ENCODE data around the gene FGF12.

The FGF12 gene

GRCh38 chr3:192212335-192212734 is 515.0 kb downstream of the FGF12 start:
- H3K18ac ChIP-seq (ENCODE audit: low read depth in 1 of 2, low read length in 2 of 2) = no peak overlapping the region
- H3K9ac ChIP-seq (ENCODE audit: low read length) = no peak overlapping the region
- no peak overlapping the region for H2AK5ac ChIP-seq (ENCODE audit: low read length, severe bottlenecking)
- H2BK5ac ChIP-seq (ENCODE audit: low read depth, low read length, poor library complexity, severe bottlenecking) = no peak overlapping the region
- H3K4me1 ChIP-seq (ENCODE audit: control insufficient read depth, insufficient read depth, low read depth, low read length) = no peaks in the 10 kb centered on the region
- WGBS = 88% methylated on average over 2 of the region's 2 CpGs
- no peak overlapping the region for H3K4me2 ChIP-seq (ENCODE audit: low read length, poor library complexity, severe bottlenecking)
- H4K91ac ChIP-seq (ENCODE audit: low read length) = no peak overlapping the region
- no peak overlapping the region for H3K4me3 ChIP-seq (ENCODE audit: insufficient read depth in 1 of 2, low read depth in 1 of 2, low read length in 2 of 2)
- H3K23ac ChIP-seq (ENCODE audit: low read length in 2 of 2) = no peak overlapping the region
- H2BK15ac ChIP-seq (ENCODE audit: low read depth, poor library complexity, severe bottlenecking) = no peak overlapping the region
- no peak overlapping the region for H3K14ac ChIP-seq (ENCODE audit: low read length in 2 of 2)
- no peak overlapping the region for H2BK120ac ChIP-seq (ENCODE audit: low read depth, low read length)
- no peak overlapping the region for H3K27ac ChIP-seq (ENCODE audit: low read length, poor library complexity, severe bottlenecking)
- no peak overlapping the region for H3K4ac ChIP-seq (ENCODE audit: low read depth in 1 of 2, low read length in 2 of 2)
- DNase-seq = no peak
- H2BK12ac ChIP-seq (ENCODE audit: low read length in 2 of 2) = no peak overlapping the region
- no peaks in the 10 kb centered on the region for H3K27me3 ChIP-seq (ENCODE audit: control insufficient read depth in 1 of 2, insufficient read depth in 1 of 2, low read length in 2 of 2)
- H3K79me1 ChIP-seq (replicated peaks; ENCODE audit: low read length, poor library complexity, severe bottlenecking) = no peaks in the 10 kb centered on the region
- H3K36me3 ChIP-seq (ENCODE audit: control insufficient read depth in 1 of 2, insufficient read depth in 2 of 2, low read depth in 1 of 2, low read length in 2 of 2) = no peaks in the 10 kb centered on the region
- H2AFZ ChIP-seq (ENCODE audit: low read depth, low read length) = no peak overlapping the region
- no peaks in the 10 kb centered on the region for H3K9me3 ChIP-seq (ENCODE audit: control insufficient read depth, low read length)
- H4K8ac ChIP-seq (ENCODE audit: low read length) = no peak overlapping the region

GRCh38 chr3:192207651-192208050 is 519.7 kb downstream of the FGF12 start:
- H3K9me3 ChIP-seq (ENCODE audit: control insufficient read depth, low read length) = peaks cover 3% of the 10 kb centered on the region
- no peak overlapping the region for H4K91ac ChIP-seq (ENCODE audit: low read length)
- no peaks in the 10 kb centered on the region for H3K36me3 ChIP-seq (ENCODE audit: control insufficient read depth in 1 of 2, insufficient read depth in 2 of 2, low read depth in 1 of 2, low read length in 2 of 2)
- no peaks in the 10 kb centered on the region for H3K4me1 ChIP-seq (ENCODE audit: control insufficient read depth, insufficient read depth, low read depth, low read length)
- no peak overlapping the region for H3K18ac ChIP-seq (ENCODE audit: low read depth in 1 of 2, low read length in 2 of 2)
- H3K23ac ChIP-seq (ENCODE audit: low read length in 2 of 2) = no peak overlapping the region
- H3K4me3 ChIP-seq (ENCODE audit: insufficient read depth in 1 of 2, low read depth in 1 of 2, low read length in 2 of 2) = no peak overlapping the region
- H2AK5ac ChIP-seq (ENCODE audit: low read length, severe bottlenecking) = no peak overlapping the region
- H3K4me2 ChIP-seq (ENCODE audit: low read length, poor library complexity, severe bottlenecking) = no peak overlapping the region
- H2BK12ac ChIP-seq (ENCODE audit: low read length in 2 of 2) = no peak overlapping the region
- WGBS = 84% methylated on average over 2 of the region's 2 CpGs
- no peak overlapping the region for H2AFZ ChIP-seq (ENCODE audit: low read depth, low read length)
- no peak overlapping the region for H3K27ac ChIP-seq (ENCODE audit: low read length, poor library complexity, severe bottlenecking)
- H3K27me3 ChIP-seq (ENCODE audit: control insufficient read depth in 1 of 2, insufficient read depth in 1 of 2, low read length in 2 of 2) = no peaks in the 10 kb centered on the region
- H2BK5ac ChIP-seq (ENCODE audit: low read depth, low read length, poor library complexity, severe bottlenecking) = no peak overlapping the region
- H3K14ac ChIP-seq (ENCODE audit: low read length in 2 of 2) = no peak overlapping the region
- no peak overlapping the region for H2BK120ac ChIP-seq (ENCODE audit: low read depth, low read length)
- H4K8ac ChIP-seq (ENCODE audit: low read length) = no peak overlapping the region
- H3K9ac ChIP-seq (ENCODE audit: low read length) = no peak overlapping the region
- no peaks in the 10 kb centered on the region for H3K79me1 ChIP-seq (replicated peaks; ENCODE audit: low read length, poor library complexity, severe bottlenecking)
- H3K4ac ChIP-seq (ENCODE audit: low read depth in 1 of 2, low read length in 2 of 2) = no peak overlapping the region
- no peak for DNase-seq
- no peak overlapping the region for H2BK15ac ChIP-seq (ENCODE audit: low read depth, poor library complexity, severe bottlenecking)

DNA sequence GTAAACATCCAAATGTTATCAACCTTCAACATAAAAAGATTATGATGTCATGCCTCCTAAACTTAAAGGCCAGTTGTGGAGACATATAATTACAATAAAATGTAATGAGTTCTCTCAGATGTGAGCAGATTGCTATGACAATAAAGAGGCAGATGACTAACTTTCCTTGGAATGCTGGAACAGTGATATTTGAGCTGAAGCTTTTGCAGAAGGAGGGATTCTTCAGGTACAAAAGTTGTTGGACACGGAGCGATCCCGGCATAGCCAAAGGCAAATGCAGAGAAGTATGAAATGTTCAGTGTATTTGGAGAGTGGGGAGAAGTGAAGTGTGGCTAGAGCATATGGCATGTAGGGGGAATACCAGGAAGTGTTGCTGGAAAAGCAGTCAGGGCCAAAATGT is 520.1 kb downstream of the FGF12 start:
- WGBS = 99% methylated on average over 3 of the region's 3 CpGs
- no peak overlapping the region for H2BK5ac ChIP-seq (ENCODE audit: low read depth, low read length, poor library complexity, severe bottlenecking)
- H3K36me3 ChIP-seq (ENCODE audit: control insufficient read depth in 1 of 2, insufficient read depth in 2 of 2, low read depth in 1 of 2, low read length in 2 of 2) = no peaks in the 10 kb centered on the region

GRCh38 chr3:192194085-192194484 is 533.3 kb downstream of the FGF12 start:
- H2AFZ ChIP-seq (ENCODE audit: low read depth, low read length) = no peak overlapping the region
- no peak overlapping the region for H3K27ac ChIP-seq (ENCODE audit: low read length, poor library complexity, severe bottlenecking)
- no peak overlapping the region for H3K4me3 ChIP-seq (ENCODE audit: insufficient read depth in 1 of 2, low read depth in 1 of 2, low read length in 2 of 2)
- H3K9me3 ChIP-seq (ENCODE audit: control insufficient read depth, low read length) = no peaks in the 10 kb centered on the region
- H4K8ac ChIP-seq (ENCODE audit: low read length) = no peak overlapping the region
- no peak overlapping the region for H4K91ac ChIP-seq (ENCODE audit: low read length)
- H3K9ac ChIP-seq (ENCODE audit: low read length) = no peak overlapping the region
- H2BK5ac ChIP-seq (ENCODE audit: low read depth, low read length, poor library complexity, severe bottlenecking) = no peak overlapping the region
- H2AK5ac ChIP-seq (ENCODE audit: low read length, severe bottlenecking) = no peak overlapping the region
- H3K18ac ChIP-seq (ENCODE audit: low read depth in 1 of 2, low read length in 2 of 2) = no peak overlapping the region
- no peaks in the 10 kb centered on the region for H3K36me3 ChIP-seq (ENCODE audit: control insufficient read depth in 1 of 2, insufficient read depth in 2 of 2, low read depth in 1 of 2, low read length in 2 of 2)
- no peak for DNase-seq
- H3K4me1 ChIP-seq (ENCODE audit: control insufficient read depth, insufficient read depth, low read depth, low read length) = no peaks in the 10 kb centered on the region
- H2BK12ac ChIP-seq (ENCODE audit: low read length in 2 of 2) = no peak overlapping the region
- H3K23ac ChIP-seq (ENCODE audit: low read length in 2 of 2) = no peak overlapping the region
- H2BK15ac ChIP-seq (ENCODE audit: low read depth, poor library complexity, severe bottlenecking) = no peak overlapping the region
- H3K4ac ChIP-seq (ENCODE audit: low read depth in 1 of 2, low read length in 2 of 2) = no peak overlapping the region
- H3K79me1 ChIP-seq (replicated peaks; ENCODE audit: low read length, poor library complexity, severe bottlenecking) = no peaks in the 10 kb centered on the region
- H3K14ac ChIP-seq (ENCODE audit: low read length in 2 of 2) = no peak overlapping the region
- H3K4me2 ChIP-seq (ENCODE audit: low read length, poor library complexity, severe bottlenecking) = no peak overlapping the region
- H2BK120ac ChIP-seq (ENCODE audit: low read depth, low read length) = no peak overlapping the region
- H3K27me3 ChIP-seq (ENCODE audit: control insufficient read depth in 1 of 2, insufficient read depth in 1 of 2, low read length in 2 of 2) = no peaks in the 10 kb centered on the region

More for the DNA sequence above, 520.1 kb downstream of the FGF12 start:
- H3K23ac ChIP-seq (ENCODE audit: low read length in 2 of 2) = no peak overlapping the region
- H3K4me2 ChIP-seq (ENCODE audit: low read length, poor library complexity, severe bottlenecking) = no peak overlapping the region
- no peak overlapping the region for H4K8ac ChIP-seq (ENCODE audit: low read length)
- no peak overlapping the region for H2AK5ac ChIP-seq (ENCODE audit: low read length, severe bottlenecking)
- H3K14ac ChIP-seq (ENCODE audit: low read length in 2 of 2) = no peak overlapping the region
- H3K27ac ChIP-seq (ENCODE audit: low read length, poor library complexity, severe bottlenecking) = no peak overlapping the region
- DNase-seq = no peak
- peaks cover 3% of the 10 kb centered on the region for H3K9me3 ChIP-seq (ENCODE audit: control insufficient read depth, low read length)
- H4K91ac ChIP-seq (ENCODE audit: low read length) = no peak overlapping the region
- H2BK12ac ChIP-seq (ENCODE audit: low read length in 2 of 2) = no peak overlapping the region
- no peak overlapping the region for H3K4me3 ChIP-seq (ENCODE audit: insufficient read depth in 1 of 2, low read depth in 1 of 2, low read length in 2 of 2)
- no peak overlapping the region for H3K9ac ChIP-seq (ENCODE audit: low read length)
- no peaks in the 10 kb centered on the region for H3K27me3 ChIP-seq (ENCODE audit: control insufficient read depth in 1 of 2, insufficient read depth in 1 of 2, low read length in 2 of 2)
- no peak overlapping the region for H3K4ac ChIP-seq (ENCODE audit: low read depth in 1 of 2, low read length in 2 of 2)
- no peak overlapping the region for H2BK15ac ChIP-seq (ENCODE audit: low read depth, poor library complexity, severe bottlenecking)
- H2AFZ ChIP-seq (ENCODE audit: low read depth, low read length) = no peak overlapping the region
- no peaks in the 10 kb centered on the region for H3K4me1 ChIP-seq (ENCODE audit: control insufficient read depth, insufficient read depth, low read depth, low read length)
- no peak overlapping the region for H2BK120ac ChIP-seq (ENCODE audit: low read depth, low read length)
- H3K79me1 ChIP-seq (replicated peaks; ENCODE audit: low read length, poor library complexity, severe bottlenecking) = no peaks in the 10 kb centered on the region
- no peak overlapping the region for H3K18ac ChIP-seq (ENCODE audit: low read depth in 1 of 2, low read length in 2 of 2)
